Neural cell (in vitro differentiated cells): ENCODE data around the gene NFS1. TPM values are rescaled to one million over a fixed set of nuclear protein-coding genes. Genes with fewer than 3 reads are reported as not detected.

Experiments used
- H2AFZ ChIP-seq: fragments of 200-600, 300-800 bp; sonication (generic), shearing (Covaris generic); 2 replicates; pipeline ENCODE4 v1.6.0; 2014; ENCODE audit warnings: low read depth, mild to moderate bottlenecking, antibody characterized with exemption, low read length, moderate library complexity
- H3F3A ChIP-seq: fragments of 200-600 bp; shearing (Covaris generic); 2 replicates; pipeline ENCODE4 v1.6.1; 2016; ENCODE audit warnings: mild to moderate bottlenecking, moderate library complexity, mixed read lengths, antibody characterized with exemption, low read length; ENCODE audit not compliant: insufficient read depth, poor library complexity, severe bottlenecking
- H3K27ac ChIP-seq: fragments of 200-600, 300-800 bp; sonication (generic), shearing (Covaris generic); 2 replicates; pipeline ENCODE4 v1.5.1; 2014; ENCODE audit warnings: mild to moderate bottlenecking, low read length, moderate library complexity
- H3K27me3 ChIP-seq: fragments of 300-800, 200-600 bp; sonication (generic), shearing (Covaris generic); 2 replicates; pipeline ENCODE4 v1.6.0; 2014; ENCODE audit warnings: mild to moderate bottlenecking, low read depth, low read length, moderate library complexity; ENCODE audit not compliant: insufficient read depth
- H3K36me3 ChIP-seq: fragments of 300-800, 200-600 bp; sonication (generic), shearing (Covaris generic); 2 replicates; pipeline ENCODE4 v1.5.1; 2014; ENCODE audit warnings: mild to moderate bottlenecking, antibody characterized with exemption, low read length, moderate library complexity; ENCODE audit not compliant: insufficient read depth
- H3K4me2 ChIP-seq: fragments of 300-800, 200-600 bp; sonication (generic), shearing (Covaris generic); 2 replicates; pipeline ENCODE4 v1.6.0; 2014; ENCODE audit warnings: mild to moderate bottlenecking, low read length
- H3K4me3 ChIP-seq: fragments of 300-800, 200-600 bp; sonication (generic), shearing (Covaris generic); 2 replicates; pipeline ENCODE4 v1.5.1; 2014; ENCODE audit warnings: mild to moderate bottlenecking, low read length, moderate library complexity
- H3K79me2 ChIP-seq: fragments of 200-600 bp; shearing (Covaris generic); replicated peaks from 2 replicates; pipeline ENCODE4 v1.6.0; 2014; ENCODE audit warnings: mild to moderate bottlenecking, low read length, moderate library complexity; ENCODE audit not compliant: insufficient read depth
- H3K9ac ChIP-seq: fragments of 300-800, 200-600 bp; sonication (generic), shearing (Covaris generic); 2 replicates; pipeline ENCODE4 v1.6.1; 2016; ENCODE audit warnings: mild to moderate bottlenecking, low read length, mixed read lengths
- H3K9me2 ChIP-seq: fragments of 200-600 bp; shearing (Covaris generic); 2 replicates; pipeline ENCODE4 v1.6.1; 2016; ENCODE audit warnings: mild to moderate bottlenecking, low read length, mixed read lengths; ENCODE audit not compliant: insufficient read depth
- H3K9me3 ChIP-seq: fragments of 200-600, 300-800 bp; sonication (generic), shearing (Covaris generic); 2 replicates; pipeline ENCODE4 v1.6.1; 2016; ENCODE audit warnings: mild to moderate bottlenecking, mixed run types, low read length, moderate library complexity, mixed read lengths
- H4K20me1 ChIP-seq: fragments of 200-600 bp; shearing (Covaris generic); 2 replicates; pipeline ENCODE4 v1.6.1; 2016; ENCODE audit warnings: mild to moderate bottlenecking, mixed run types; ENCODE audit not compliant: insufficient read depth
- CTCF ChIP-seq: fragments of 450-650 bp; IDR thresholded peaks from 2 replicates; pipeline ENCODE4 v1.5.1; 2014; ENCODE audit warnings: antibody characterized with exemption, mild to moderate bottlenecking, moderate library complexity; ENCODE audit not compliant: poor library complexity, severe bottlenecking
- EP300 ChIP-seq: fragments of 450-650 bp; conservative IDR thresholded peaks from 2 replicates; pipeline ENCODE4 v1.6.1; 2014; ENCODE audit warnings: antibody characterized with exemption, mild to moderate bottlenecking, moderate library complexity; ENCODE audit not compliant: poor library complexity, severe bottlenecking
- EZH2 ChIP-seq: fragments of 200-600, 300-800 bp; shearing (Covaris generic), sonication (generic); IDR thresholded peaks from 2 replicates; pipeline ENCODE4 v1.6.1; 2014; ENCODE audit warnings: antibody characterized with exemption, low read length, borderline replicate concordance, mild to moderate bottlenecking; ENCODE audit not compliant: insufficient read depth, poor library complexity, severe bottlenecking
- MXI1 ChIP-seq: fragments of 450-650 bp; conservative IDR thresholded peaks from 2 replicates; pipeline ENCODE4 v1.6.1; 2014; ENCODE audit warnings: antibody characterized with exemption, mild to moderate bottlenecking; ENCODE audit not compliant: poor library complexity, severe bottlenecking
- POLR2AphosphoS5 ChIP-seq: IDR thresholded peaks from 2 replicates; pipeline ENCODE4 v1.6.1; 2012
- RAD21 ChIP-seq: fragments of 450-650 bp; conservative IDR thresholded peaks from 2 replicates; pipeline ENCODE4 v1.6.1; 2014; ENCODE audit warnings: antibody characterized with exemption, mild to moderate bottlenecking, moderate library complexity
- REST ChIP-seq: IDR thresholded peaks from 2 replicates; pipeline ENCODE4 v1.6.1; 2012; ENCODE audit warnings: borderline replicate concordance
- SMC3 ChIP-seq: fragments of 450-650 bp; conservative IDR thresholded peaks from 2 replicates; pipeline ENCODE4 v1.6.1; 2014; ENCODE audit warnings: antibody characterized with exemption, mild to moderate bottlenecking, moderate library complexity; ENCODE audit not compliant: poor library complexity
- TAF1 ChIP-seq: IDR thresholded peaks from 2 replicates; pipeline ENCODE4 v1.6.1; 2012; ENCODE audit warnings: low read depth
- polyA plus RNA-seq: library from polyadenylated mRNA; depleted of rRNA; stranded (reverse); fragments of >200 nt; gene quantifications from 2 replicates; pipeline ENCODE4 v1.2.3, GENCODE V29; 2014

The NFS1 gene
- polyA plus RNA-seq, 1 donor from 2014 or later: 55.2 TPM

- Histone ChIP-seq H3K4me2 (no peak overlapping the region), H3K9me2 (no peaks in the 10 kb centered on the region), H4K20me1 (peaks cover 55% of the 10 kb centered on the region), H3K9me3 (no peaks in the 10 kb centered on the region), H3K79me2 (peaks cover 78% of the 10 kb centered on the region), H3F3A (no peaks in the 10 kb centered on the region), H3K4me3 (no peak overlapping the region), H2AFZ (no peak overlapping the region), H3K9ac (no peak overlapping the region), H3K27me3 (no peaks in the 10 kb centered on the region), H3K27ac (no peak overlapping the region), H3K36me3 (peaks cover 7% of the 10 kb centered on the region)
- TF ChIP-seq REST (no peak), EP300 (no peak), MXI1 (no peak), SMC3 (no peak), CTCF (no peak), TAF1 (no peak), EZH2 (no peak), RAD21 (no peak), POLR2AphosphoS5 (no peak)
Observed at GRCh38 chr20:35729836-35730582, 30.9 kb upstream of the NFS1 start.

- Histone ChIP-seq H2AFZ (no peak overlapping the region), H3K79me2 (peaks cover 71% of the 10 kb centered on the region), H3K9ac (no peak overlapping the region), H3K4me3 (no peak overlapping the region), H3K27me3 (no peaks in the 10 kb centered on the region), H3K27ac (no peak overlapping the region), H3K9me2 (no peaks in the 10 kb centered on the region), H3K36me3 (peaks cover under 1% of the 10 kb centered on the region), H3K4me2 (no peak overlapping the region), H3F3A (no peaks in the 10 kb centered on the region), H4K20me1 (peaks cover 49% of the 10 kb centered on the region), H3K9me3 (no peaks in the 10 kb centered on the region)
- no peak for TF ChIP-seq SMC3
- TF ChIP-seq MXI1: no peak
- TF ChIP-seq POLR2AphosphoS5: no peak
Observed at GRCh38 chr20:35729283-35729807, 30.2 kb upstream of the NFS1 start.
